ENCODE results near the gene KLF7. TPM values are rescaled to one million over a fixed set of nuclear protein-coding genes. Genes with fewer than 3 reads are reported as not detected.

The KLF7 gene
- total RNA-seq, 1 experiment from 2014 or later: 32.2 TPM

- whole genome bisulfite sequencing (ENCODE audit: extremely low coverage, insufficient read length, low lambda C conversion rate): no CpG with 5 or more reads among the region's 4 CpGs
Measured at GRCh38 chr2:207128867-207129266, 36.9 kb downstream of the KLF7 start.

More at GRCh38 chr2:207128867-207129266, 36.9 kb downstream of the KLF7 start:
- Histone ChIP-seq H2BK120ac (ENCODE audit: low read depth, low read length, poor library complexity, severe bottlenecking) (no peak overlapping the region), H2BK15ac (ENCODE audit: low read depth, low read length) (no peak overlapping the region), H3K79me1 (ENCODE audit: insufficient read depth, low read depth, low read length, poor library complexity, severe bottlenecking) (no peaks in the 10 kb centered on the region), H4K20me1 (ENCODE audit: control insufficient read depth, insufficient read depth, insufficient read length) (no peaks in the 10 kb centered on the region), H2AFZ (ENCODE audit: low read length) (no peak overlapping the region), H3K23me2 (ENCODE audit: insufficient read length, low read depth, low read length, poor library complexity, severe bottlenecking) (no peaks in the 10 kb centered on the region), H3T11ph (ENCODE audit: low read length) (no peak overlapping the region), H3K4ac (ENCODE audit: low read depth, low read length) (no peak overlapping the region), H3K56ac (ENCODE audit: insufficient read length, low read depth, low read length) (no peak overlapping the region), H3K27me3 (ENCODE audit: insufficient read depth, low read length) (no peaks in the 10 kb centered on the region), H3K4me2 (ENCODE audit: insufficient read depth, insufficient read length, low read length) (no peak overlapping the region), H4K91ac (ENCODE audit: insufficient read length, low read depth, low read length) (no peak overlapping the region), H3K18ac (ENCODE audit: insufficient read length, low read depth, low read length) (no peak overlapping the region), H3K14ac (ENCODE audit: insufficient read depth, low read length) (no peak overlapping the region), H3K9ac (ENCODE audit: extremely low read depth, insufficient read length, low read length) (no peak overlapping the region), H3K27ac (ENCODE audit: insufficient read length, low read depth, low read length) (no peak overlapping the region), H2AK5ac (ENCODE audit: insufficient read length, low read length) (no peak overlapping the region), H2BK5ac (ENCODE audit: insufficient read length, low read length) (no peak overlapping the region), H3K79me2 (ENCODE audit: insufficient read depth, low read length) (peaks cover 7% of the 10 kb centered on the region; the same call in 1 of the 2 replicates), H3K23ac (ENCODE audit: insufficient read length, low read depth, low read length) (no peak overlapping the region), H3K9me3 (ENCODE audit: control insufficient read depth, low read depth, low read length) (no peaks in the 10 kb centered on the region), H4K8ac (replicated peaks; ENCODE audit: insufficient read length, low read depth, low read length) (no peak overlapping the region), H4K5ac (ENCODE audit: insufficient read length, low read depth, low read length) (no peak overlapping the region), H2BK20ac (ENCODE audit: low read depth, low read length, poor library complexity, severe bottlenecking) (no peak overlapping the region), H3K4me1 (ENCODE audit: insufficient read depth, low read length) (peaks cover 4% of the 10 kb centered on the region; the same call in 1 of the 2 replicates), H2BK12ac (ENCODE audit: insufficient read length, low read depth, low read length) (no peak overlapping the region)
- no peak for DNase-seq
- H3K9me3 Mint-ChIP-seq: peaks cover 4 to 7% of the 10 kb centered on the region in 2 experiments; a peak in 4 of 5 replicates
- H3K4me1 Mint-ChIP-seq: peaks cover 33 to 42% of the 10 kb centered on the region in 2 experiments
- H3K27me3 Mint-ChIP-seq (ENCODE audit: low read depth): no peaks in the 10 kb centered on the region
- peaks cover 25 to 48% (median 42%) of the 10 kb centered on the region in 3 experiments for H3K36me3 Mint-ChIP-seq (ENCODE audit: insufficient read depth in 1 of 3, low read depth in 3 of 3)
- TF ChIP-seq CTCF (conservative IDR thresholded peaks at IDR 0.05): no peak
- no peak overlapping the region for H3K4me3 Mint-ChIP-seq
- H3K27ac Mint-ChIP-seq: no peak overlapping the region
